SU-DHL-6 (cell line): ENCODE measurements around the gene SH2D1A.
A peak's percentile ranks its signal among the peaks of the same experiment; 100 is the strongest.

Experiments
- H2AFZ ChIP-seq: fragments of 200-600 bp; sonication (generic); 2 replicates; pipeline ENCODE4 v1.6.1; 2014; ENCODE audit warnings: low read depth, mild to moderate bottlenecking, moderate library complexity, mixed read lengths, antibody characterized with exemption, low read length; ENCODE audit not compliant: severe bottlenecking
- H3F3A ChIP-seq: fragments of 200-600 bp; shearing (Covaris generic); 2 replicates; pipeline ENCODE4 v1.6.0; 2016; ENCODE audit warnings: antibody characterized with exemption, mild to moderate bottlenecking; ENCODE audit not compliant: insufficient read depth
- H3K27ac ChIP-seq: fragments of 200-600 bp; sonication (generic); 2 replicates; pipeline ENCODE4 v1.5.1; 2016; ENCODE audit warnings: low read depth, mild to moderate bottlenecking, low read length, moderate library complexity, mixed read lengths
- H3K27me3 ChIP-seq: fragments of 200-600 bp; sonication (generic), shearing (Covaris generic); 2 replicates; pipeline ENCODE4 v1.6.0; 2014; ENCODE audit warnings: mild to moderate bottlenecking, low read length
- H3K36me3 ChIP-seq: fragments of 200-600 bp; sonication (generic); 2 replicates; pipeline ENCODE4 v1.6.1; 2014; ENCODE audit warnings: mild to moderate bottlenecking, low read length, mixed read lengths
- H3K4me2 ChIP-seq: fragments of 300-600, 200-600 bp; shearing (Covaris generic), sonication (generic); 2 replicates; pipeline ENCODE4 v1.6.0; 2014; ENCODE audit warnings: low read length, low read depth, mild to moderate bottlenecking; ENCODE audit not compliant: poor library complexity, severe bottlenecking
- H3K4me3 ChIP-seq: fragments of 200-600 bp; sonication (generic); 2 replicates; pipeline ENCODE4 v1.5.1; 2014; ENCODE audit warnings: antibody characterized with exemption, low read length, mild to moderate bottlenecking, mixed read lengths; ENCODE audit not compliant: insufficient read depth, poor library complexity, severe bottlenecking
- H3K79me2 ChIP-seq: fragments of 200-600 bp; sonication (generic); 2 replicates; pipeline ENCODE4 v1.6.1; 2014; ENCODE audit warnings: mild to moderate bottlenecking, low read length, moderate library complexity; ENCODE audit not compliant: insufficient read depth
- H3K9ac ChIP-seq: fragments of 200-600 bp; sonication (generic); 2 replicates; pipeline ENCODE4 v1.7.0; 2014; ENCODE audit warnings: mild to moderate bottlenecking, low read length
- H3K9me2 ChIP-seq: fragments of 200-600 bp; sonication (generic); replicated peaks from 2 replicates; pipeline ENCODE4 v1.6.1; 2014; ENCODE audit warnings: low read length; ENCODE audit not compliant: insufficient read depth
- H3K9me3 ChIP-seq: fragments of 200-600 bp; sonication (generic); 2 replicates; pipeline ENCODE4 v1.6.1; 2014; ENCODE audit warnings: low read length, mixed read lengths; ENCODE audit not compliant: insufficient read depth
- H4K20me1 ChIP-seq: fragments of 200-600 bp; sonication (generic); 2 replicates; pipeline ENCODE4 v1.6.1; 2014; ENCODE audit warnings: low read depth, mild to moderate bottlenecking, antibody characterized with exemption, low read length, moderate library complexity, mixed read lengths
- EZH2phosphoT487 ChIP-seq: fragments of 200-600 bp; sonication (generic), shearing (Covaris generic); conservative IDR thresholded peaks from 2 replicates; pipeline ENCODE4 v1.6.1; 2018; ENCODE audit warnings: mild to moderate bottlenecking, antibody characterized with exemption, low read length, moderate library complexity, mixed read lengths
- TF ChIP-seq, protein P1 (sequence below): fragments of 200-600 bp; sonication (generic); IDR thresholded peaks from one replicate; pipeline ENCODE4 v1.5.1; 2017; ENCODE audit warnings: antibody characterized with exemption, mild to moderate bottlenecking, low read length, moderate library complexity; ENCODE audit not compliant: insufficient read depth, poor library complexity, severe bottlenecking

SH2D1A gene

DNA sequence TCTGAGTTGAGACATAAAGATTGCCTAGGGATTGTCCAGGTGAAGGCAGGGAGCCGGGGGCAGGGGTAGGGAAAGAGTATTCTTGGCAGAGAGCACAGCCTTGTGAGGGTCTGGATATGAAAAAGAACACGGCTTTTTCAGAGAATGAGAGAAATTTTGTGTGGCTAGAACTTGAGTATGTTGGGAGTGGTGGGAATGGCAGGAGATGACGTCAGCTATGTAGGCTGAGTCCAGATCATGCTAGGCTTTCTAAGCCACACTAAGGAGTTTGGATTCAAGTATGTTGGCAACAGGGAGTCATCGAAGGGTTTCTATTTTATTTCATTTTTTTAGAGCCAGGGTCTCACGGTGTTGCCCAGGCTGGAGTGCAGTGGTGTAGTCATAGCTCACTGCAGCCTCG is 40.0 kb downstream of the SH2D1A start:
- H3K4me2 ChIP-seq: no peak overlapping the region
- no peaks in the 10 kb centered on the region for H3K9me3 ChIP-seq
- H3K4me3 ChIP-seq: no peak overlapping the region
- no peak overlapping the region for H3K27ac ChIP-seq
- H3F3A ChIP-seq: no peaks in the 10 kb centered on the region
- no peaks in the 10 kb centered on the region for H3K27me3 ChIP-seq
- no peaks in the 10 kb centered on the region for H3K9me2 ChIP-seq
- H2AFZ ChIP-seq: no peak overlapping the region
- no peak overlapping the region for H3K9ac ChIP-seq
- H4K20me1 ChIP-seq: no peaks in the 10 kb centered on the region
- H3K79me2 ChIP-seq: no peaks in the 10 kb centered on the region
- no peaks in the 10 kb centered on the region for H3K36me3 ChIP-seq
- TF ChIP-seq, protein P1, sequence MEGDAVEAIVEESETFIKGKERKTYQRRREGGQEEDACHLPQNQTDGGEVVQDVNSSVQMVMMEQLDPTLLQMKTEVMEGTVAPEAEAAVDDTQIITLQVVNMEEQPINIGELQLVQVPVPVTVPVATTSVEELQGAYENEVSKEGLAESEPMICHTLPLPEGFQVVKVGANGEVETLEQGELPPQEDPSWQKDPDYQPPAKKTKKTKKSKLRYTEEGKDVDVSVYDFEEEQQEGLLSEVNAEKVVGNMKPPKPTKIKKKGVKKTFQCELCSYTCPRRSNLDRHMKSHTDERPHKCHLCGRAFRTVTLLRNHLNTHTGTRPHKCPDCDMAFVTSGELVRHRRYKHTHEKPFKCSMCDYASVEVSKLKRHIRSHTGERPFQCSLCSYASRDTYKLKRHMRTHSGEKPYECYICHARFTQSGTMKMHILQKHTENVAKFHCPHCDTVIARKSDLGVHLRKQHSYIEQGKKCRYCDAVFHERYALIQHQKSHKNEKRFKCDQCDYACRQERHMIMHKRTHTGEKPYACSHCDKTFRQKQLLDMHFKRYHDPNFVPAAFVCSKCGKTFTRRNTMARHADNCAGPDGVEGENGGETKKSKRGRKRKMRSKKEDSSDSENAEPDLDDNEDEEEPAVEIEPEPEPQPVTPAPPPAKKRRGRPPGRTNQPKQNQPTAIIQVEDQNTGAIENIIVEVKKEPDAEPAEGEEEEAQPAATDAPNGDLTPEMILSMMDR: no peak
- no peak for TF ChIP-seq EZH2phosphoT487

DNA sequence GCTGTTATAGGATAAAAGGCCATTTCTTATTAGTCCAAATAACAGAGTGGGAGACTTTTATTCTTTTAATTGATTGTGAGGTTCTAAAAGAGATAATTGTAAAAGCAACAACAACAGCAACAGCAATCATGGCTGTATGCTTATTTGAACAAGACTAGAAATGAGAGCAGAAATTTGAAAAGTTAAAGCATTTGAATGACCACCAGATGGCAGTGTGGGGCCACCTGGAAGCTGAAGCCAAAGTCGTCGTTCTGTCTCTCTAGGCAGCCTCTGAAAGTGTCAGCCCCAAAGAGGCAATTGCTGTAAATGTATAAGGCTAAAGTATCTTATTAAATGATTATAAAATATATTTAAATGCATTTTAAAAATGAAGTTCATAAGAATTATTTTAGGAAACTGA is 42.2 kb downstream of the SH2D1A start:
- no peak overlapping the region for H3K27ac ChIP-seq
- H3F3A ChIP-seq: no peaks in the 10 kb centered on the region
- H3K27me3 ChIP-seq: no peaks in the 10 kb centered on the region
- no peaks in the 10 kb centered on the region for H3K36me3 ChIP-seq
- no peak overlapping the region for H3K9ac ChIP-seq
- H2AFZ ChIP-seq: no peak overlapping the region
- no peaks in the 10 kb centered on the region for H4K20me1 ChIP-seq
- H3K79me2 ChIP-seq: no peaks in the 10 kb centered on the region
- TF ChIP-seq EZH2phosphoT487: no peak
- TF ChIP-seq, protein P1: peak; percentile 33
- no peak overlapping the region for H3K4me2 ChIP-seq
- H3K4me3 ChIP-seq: no peak overlapping the region
- H3K9me3 ChIP-seq: no peaks in the 10 kb centered on the region
- no peaks in the 10 kb centered on the region for H3K9me2 ChIP-seq

DNA sequence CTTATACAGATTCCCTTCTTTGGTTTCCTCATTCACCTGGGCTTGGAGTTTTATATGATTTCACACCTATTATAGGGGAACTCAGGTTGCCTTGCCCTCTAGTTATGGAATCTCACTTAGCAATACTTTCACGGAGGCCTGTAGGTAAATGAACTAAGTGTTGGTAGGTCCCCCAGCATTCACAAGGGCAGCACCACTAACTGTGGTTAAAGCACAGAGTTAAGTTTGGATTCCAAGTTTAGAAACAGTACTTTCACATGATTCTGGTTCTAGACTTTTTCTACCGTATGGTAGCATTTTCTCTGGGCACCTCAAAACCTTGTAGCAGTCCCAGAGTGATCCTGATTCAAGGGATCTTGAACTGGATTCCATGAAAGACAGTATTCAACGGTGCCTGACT is 46.4 kb downstream of the SH2D1A start:
- no peak overlapping the region for H3K4me2 ChIP-seq
- TF ChIP-seq, protein P1: no peak
- no peak for TF ChIP-seq EZH2phosphoT487

DNA sequence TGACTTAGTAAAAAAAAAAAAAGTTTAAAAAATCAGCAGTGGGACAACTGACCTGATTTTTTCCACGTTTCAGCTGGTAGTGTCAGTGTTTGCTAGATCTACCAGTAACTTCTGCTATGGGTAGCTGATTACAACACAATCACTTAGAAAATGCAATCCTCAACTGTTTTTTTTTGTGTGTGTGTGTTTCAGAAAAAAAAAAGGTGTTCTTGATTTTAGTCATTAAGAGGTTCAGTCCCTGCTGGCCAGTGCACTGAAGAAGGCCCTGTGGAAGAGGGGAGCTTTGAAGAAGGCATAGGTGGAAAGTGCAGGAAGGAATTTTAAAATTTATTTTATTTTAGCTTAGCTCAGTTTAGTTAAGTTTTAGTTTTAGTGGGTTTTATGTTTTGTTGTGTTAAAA is 46.9 kb downstream of the SH2D1A start:
- Histone ChIP-seq H3K36me3 (no peaks in the 10 kb centered on the region), H3K27ac (no peak overlapping the region), H3K9me2 (no peaks in the 10 kb centered on the region), H3K27me3 (no peaks in the 10 kb centered on the region), H4K20me1 (no peaks in the 10 kb centered on the region), H3K4me2 (no peak overlapping the region), H3K79me2 (no peaks in the 10 kb centered on the region), H2AFZ (no peak overlapping the region), H3K4me3 (no peak overlapping the region), H3F3A (no peaks in the 10 kb centered on the region), H3K9me3 (no peaks in the 10 kb centered on the region), H3K9ac (no peak overlapping the region)
- TF ChIP-seq, protein P1: no peak
- no peak for TF ChIP-seq EZH2phosphoT487

More for the DNA sequence above, 46.4 kb downstream of the SH2D1A start:
- Histone ChIP-seq H4K20me1 (no peaks in the 10 kb centered on the region), H3F3A (no peaks in the 10 kb centered on the region), H3K4me3 (no peak overlapping the region), H3K9me3 (no peaks in the 10 kb centered on the region), H3K9me2 (no peaks in the 10 kb centered on the region), H3K9ac (no peak overlapping the region), H2AFZ (no peak overlapping the region), H3K79me2 (no peaks in the 10 kb centered on the region), H3K36me3 (no peaks in the 10 kb centered on the region), H3K27me3 (no peaks in the 10 kb centered on the region), H3K27ac (no peak overlapping the region)
